ENCODE measurements around the gene NPBWR2.
"Not testable (repeated sequence)": the region's sequence is repeated elsewhere in the genome, so short reads cannot be mapped to it uniquely, and the experiment has no call there.

The NPBWR2 gene

DNA sequence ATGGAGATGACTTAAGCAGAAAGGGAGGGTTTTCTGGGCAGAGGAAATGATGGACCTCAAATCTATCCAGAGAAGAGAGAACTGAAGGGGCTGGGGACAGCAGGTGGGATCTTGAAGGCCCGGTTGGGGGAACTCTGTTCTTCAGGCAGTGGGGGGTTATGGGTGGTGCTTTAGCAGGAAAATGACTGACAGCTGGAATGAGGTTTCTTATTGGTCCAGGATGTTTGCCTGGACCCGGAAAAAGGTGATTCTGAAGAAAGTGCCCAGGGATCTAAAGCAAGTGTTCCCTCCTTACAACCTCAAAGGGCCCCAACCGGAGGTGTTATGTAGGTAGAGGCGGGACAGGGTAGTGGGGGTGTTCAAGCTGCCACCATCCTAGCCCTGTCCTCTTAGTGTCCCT lies 11.9 kb downstream of the NPBWR2 start:
- H3K9me3 ChIP-seq (ENCODE audit: control insufficient read depth, insufficient read depth, low read length): no peaks in the 10 kb centered on the region
- no peak overlapping the region for H3K9ac ChIP-seq (ENCODE audit: low read depth, low read length)
- no peaks in the 10 kb centered on the region for H3K36me3 ChIP-seq (ENCODE audit: insufficient read depth, low read length)
- H3K4me1 ChIP-seq (ENCODE audit: insufficient read depth, low read length): peaks cover 6% of the 10 kb centered on the region

DNA sequence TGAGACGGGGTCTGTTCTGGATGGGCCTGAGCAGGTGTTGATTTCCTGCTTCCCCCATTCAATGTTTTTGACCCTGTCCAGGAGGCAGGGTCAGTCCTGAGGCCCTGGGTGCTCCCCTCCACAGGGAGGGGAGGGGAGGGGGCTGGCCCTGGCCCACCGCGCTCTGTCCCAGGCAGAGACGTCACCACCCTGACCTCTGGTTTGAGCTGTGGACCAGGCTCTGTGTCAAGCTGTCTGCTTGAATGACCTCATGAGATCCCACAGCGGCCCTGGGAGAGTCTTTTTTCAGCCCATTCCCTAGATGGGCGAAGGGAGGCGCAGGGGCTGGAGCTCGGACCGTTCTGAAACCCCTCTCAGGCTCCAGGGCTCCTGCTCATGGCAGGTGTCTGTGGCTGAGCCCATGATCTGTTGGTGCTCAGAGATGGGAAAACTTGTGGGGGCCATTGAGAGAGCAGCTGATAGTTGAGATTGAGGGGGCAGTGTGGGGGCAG lies 14.3 kb downstream of the NPBWR2 start:
- Histone ChIP-seq H3K4me1 (ENCODE audit: insufficient read depth, low read length) (peaks cover 6% of the 10 kb centered on the region), H3K36me3 (ENCODE audit: insufficient read depth, low read length) (no peaks in the 10 kb centered on the region), H3K9ac (ENCODE audit: low read depth, low read length) (no peak overlapping the region), H3K9me3 (ENCODE audit: control insufficient read depth, insufficient read depth, low read length) (no peaks in the 10 kb centered on the region)

DNA sequence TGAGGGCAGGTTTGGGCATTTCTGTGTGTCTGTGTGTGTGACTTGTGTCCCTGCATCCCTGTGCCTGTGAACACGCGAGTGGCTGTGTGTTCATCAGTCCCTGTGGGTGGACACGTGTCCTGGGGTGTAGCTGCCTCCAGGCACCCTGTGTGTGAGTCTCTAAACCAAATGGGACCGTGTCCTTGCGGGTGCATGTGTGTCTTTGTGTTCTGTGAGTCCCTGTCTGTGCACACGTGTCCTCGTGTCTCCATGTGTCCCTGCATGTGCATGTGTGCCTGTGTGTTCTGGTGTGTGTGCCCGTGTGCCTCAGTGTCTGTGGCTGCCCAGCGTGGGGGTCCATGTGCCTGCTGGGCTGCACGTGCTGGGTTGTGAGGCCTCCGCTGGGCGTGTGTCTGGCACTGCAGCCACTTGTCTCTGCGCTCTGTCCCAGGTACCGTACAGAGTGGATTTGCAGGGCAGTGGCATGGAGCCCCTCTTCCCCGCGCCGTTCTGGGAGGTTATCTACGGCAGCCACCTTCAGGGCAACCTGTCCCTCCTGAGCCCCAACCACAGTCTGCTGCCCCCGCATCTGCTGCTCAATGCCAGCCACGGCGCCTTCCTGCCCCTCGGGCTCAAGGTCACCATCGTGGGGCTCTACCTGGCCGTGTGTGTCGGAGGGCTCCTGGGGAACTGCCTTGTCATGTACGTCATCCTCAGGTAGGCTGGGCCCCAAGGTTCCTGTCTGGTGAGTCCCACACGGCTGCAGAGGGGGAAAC lies 14.9 kb downstream of the NPBWR2 start:
- H3K9ac ChIP-seq (ENCODE audit: low read depth, low read length): no peak overlapping the region
- H3K4me1 ChIP-seq (ENCODE audit: insufficient read depth, low read length): peaks cover 6% of the 10 kb centered on the region
- H3K9me3 ChIP-seq (ENCODE audit: control insufficient read depth, insufficient read depth, low read length): no peaks in the 10 kb centered on the region
- no peaks in the 10 kb centered on the region for H3K36me3 ChIP-seq (ENCODE audit: insufficient read depth, low read length)

DNA sequence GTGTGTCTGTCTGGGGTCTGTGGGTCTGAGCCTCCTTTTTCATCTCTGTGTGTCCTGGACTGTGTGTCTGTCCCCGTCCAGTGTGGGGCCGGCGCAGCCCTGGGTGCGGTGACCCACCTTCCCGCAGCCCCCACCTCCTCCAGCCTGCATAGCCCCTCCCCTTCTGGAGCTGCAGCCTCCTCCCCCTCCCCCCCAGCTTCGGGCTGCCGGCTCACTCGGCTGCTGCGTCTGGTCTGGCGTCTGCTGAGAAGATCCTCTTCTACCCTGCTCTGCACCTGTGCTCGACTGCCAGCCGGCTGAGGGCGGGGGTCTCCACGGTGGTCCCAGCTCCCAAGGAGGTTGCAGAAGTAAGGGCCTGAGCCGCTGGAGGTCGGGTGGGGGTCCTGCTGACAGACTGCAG lies 15.6 kb downstream of the NPBWR2 start:
- peaks cover 6% of the 10 kb centered on the region for H3K4me1 ChIP-seq (ENCODE audit: insufficient read depth, low read length)
- no peaks in the 10 kb centered on the region for H3K9me3 ChIP-seq (ENCODE audit: control insufficient read depth, insufficient read depth, low read length)
- H3K36me3 ChIP-seq (ENCODE audit: insufficient read depth, low read length): no peaks in the 10 kb centered on the region
- H3K9ac ChIP-seq (ENCODE audit: low read depth, low read length): no peak overlapping the region

DNA sequence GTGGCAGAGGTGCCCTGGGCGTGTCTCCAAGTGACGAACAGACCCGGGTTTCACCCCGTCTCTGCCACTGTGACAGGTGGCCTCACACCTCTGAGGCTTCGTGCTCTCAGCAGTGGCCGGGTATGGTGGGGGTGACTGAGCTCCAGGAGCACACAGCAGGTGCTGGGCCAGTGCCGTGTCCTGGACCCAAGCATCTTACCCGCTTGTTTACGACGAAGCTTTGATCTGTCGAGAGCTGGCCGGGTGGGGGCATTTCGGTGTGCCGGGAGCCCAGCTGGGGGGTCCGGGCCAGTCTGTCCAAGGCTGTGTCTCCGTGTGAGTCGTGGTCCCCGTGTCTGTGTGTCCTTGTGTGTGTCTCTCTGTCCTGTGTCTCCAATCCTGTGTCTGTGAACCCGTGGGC lies 16.0 kb downstream of the NPBWR2 start:
- peaks cover 6% of the 10 kb centered on the region for H3K4me1 ChIP-seq (ENCODE audit: insufficient read depth, low read length)
- no peaks in the 10 kb centered on the region for H3K9me3 ChIP-seq (ENCODE audit: control insufficient read depth, insufficient read depth, low read length)
- H3K9ac ChIP-seq (ENCODE audit: low read depth, low read length): no peak overlapping the region
- no peaks in the 10 kb centered on the region for H3K36me3 ChIP-seq (ENCODE audit: insufficient read depth, low read length)

DNA sequence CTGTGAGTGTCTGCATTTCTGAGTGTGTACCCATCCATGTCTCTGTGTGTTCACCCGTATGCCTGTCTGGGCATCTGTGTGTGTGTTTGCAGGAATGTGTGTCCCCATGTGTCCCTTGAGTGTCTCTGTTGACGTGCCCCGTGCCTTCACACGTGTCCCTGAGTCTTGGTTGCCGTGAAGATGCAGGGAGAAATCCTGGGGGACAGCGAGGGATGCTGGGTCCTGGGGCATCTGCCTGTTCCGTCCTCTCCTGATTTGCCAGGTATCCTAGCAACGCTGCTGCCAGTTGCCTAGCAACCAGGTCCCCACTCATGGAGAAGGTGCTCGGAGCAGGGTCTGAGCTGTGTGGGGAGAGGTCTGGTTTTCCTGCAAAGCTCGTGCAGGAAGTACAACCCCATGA lies 17.2 kb downstream of the NPBWR2 start:
- Histone ChIP-seq H3K36me3 (ENCODE audit: insufficient read depth, low read length) (no peaks in the 10 kb centered on the region), H3K9ac (ENCODE audit: low read depth, low read length) (no peak overlapping the region), H3K9me3 (ENCODE audit: control insufficient read depth, insufficient read depth, low read length) (no peaks in the 10 kb centered on the region), H3K4me1 (ENCODE audit: insufficient read depth, low read length) (peaks cover 6% of the 10 kb centered on the region)

DNA sequence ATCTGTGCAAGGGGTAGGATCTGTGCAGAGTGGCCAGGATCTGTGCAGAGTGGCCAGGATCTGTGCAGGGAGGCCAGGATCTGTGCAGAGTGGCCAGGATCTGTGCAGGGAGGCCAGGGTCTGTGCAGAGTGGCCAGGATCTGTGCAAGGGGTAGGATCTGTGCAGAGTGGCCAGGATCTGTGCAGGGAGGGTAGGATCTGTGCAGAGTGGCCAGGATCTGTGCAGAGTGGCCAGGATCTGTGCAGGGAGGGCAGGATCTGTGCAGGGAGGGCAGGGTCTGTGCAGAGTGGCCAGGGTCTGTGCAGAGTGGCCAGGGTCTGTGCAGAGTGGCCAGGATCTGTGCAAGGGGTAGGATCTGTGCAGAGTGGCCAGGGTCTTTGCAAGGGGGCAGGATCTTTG lies 18.8 kb downstream of the NPBWR2 start:
- not testable (repeated sequence) for H3K4me1 ChIP-seq (ENCODE audit: insufficient read depth, low read length); H3K9me3 ChIP-seq (ENCODE audit: control insufficient read depth, insufficient read depth, low read length); H3K9ac ChIP-seq (ENCODE audit: low read depth, low read length); H3K36me3 ChIP-seq (ENCODE audit: insufficient read depth, low read length)

- H3K9me3 ChIP-seq (ENCODE audit: control insufficient read depth, insufficient read depth, low read length); H3K36me3 ChIP-seq (ENCODE audit: insufficient read depth, low read length); H3K4me1 ChIP-seq (ENCODE audit: insufficient read depth, low read length); H3K9ac ChIP-seq (ENCODE audit: low read depth, low read length): not testable (repeated sequence)
These were observed 20.0 kb downstream of the NPBWR2 start for GRCh38 chr20:64087226-64087825.

DNA sequence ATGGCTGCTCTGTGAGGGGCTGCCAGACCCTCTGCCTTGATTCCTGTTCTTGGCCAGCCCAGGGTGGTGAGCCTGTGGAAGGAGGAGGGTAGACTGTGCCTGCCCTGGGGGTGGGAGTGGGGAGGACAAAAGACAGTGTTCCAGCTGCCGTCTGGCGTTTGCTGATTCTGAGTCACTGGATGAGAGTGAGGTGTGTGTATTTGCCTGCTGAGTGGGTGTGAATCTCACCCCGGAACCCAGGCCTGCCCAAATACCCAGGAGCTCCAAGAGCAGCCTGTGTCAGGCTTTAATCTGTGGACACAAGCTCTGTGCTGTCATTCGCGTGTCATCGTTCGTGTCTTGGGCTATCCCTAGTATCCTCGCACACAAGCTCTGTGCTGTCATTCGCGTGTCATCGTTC lies 20.6 kb downstream of the NPBWR2 start:
- no peak overlapping the region for H3K9ac ChIP-seq (ENCODE audit: low read depth, low read length)

GRCh38 chr20:64084685-64085152 lies 22.6 kb downstream of the NPBWR2 start:
- H3K4me1 ChIP-seq (ENCODE audit: insufficient read depth, low read length): peaks cover 9% of the 10 kb centered on the region; the same call in 1 of the 2 replicates
- H3K9ac ChIP-seq (ENCODE audit: low read depth, low read length): peak overlapping the region; percentile 61
- H3K9me3 ChIP-seq (ENCODE audit: control insufficient read depth, insufficient read depth, low read length): no peaks in the 10 kb centered on the region
- H3K36me3 ChIP-seq (ENCODE audit: insufficient read depth, low read length): no peaks in the 10 kb centered on the region

More for the DNA sequence above, 20.6 kb downstream of the NPBWR2 start:
- Histone ChIP-seq H3K4me1 (ENCODE audit: insufficient read depth, low read length) (peaks cover 9% of the 10 kb centered on the region; the same call in 1 of the 2 replicates), H3K36me3 (ENCODE audit: insufficient read depth, low read length) (no peaks in the 10 kb centered on the region), H3K9me3 (ENCODE audit: control insufficient read depth, insufficient read depth, low read length) (no peaks in the 10 kb centered on the region)

DNA sequence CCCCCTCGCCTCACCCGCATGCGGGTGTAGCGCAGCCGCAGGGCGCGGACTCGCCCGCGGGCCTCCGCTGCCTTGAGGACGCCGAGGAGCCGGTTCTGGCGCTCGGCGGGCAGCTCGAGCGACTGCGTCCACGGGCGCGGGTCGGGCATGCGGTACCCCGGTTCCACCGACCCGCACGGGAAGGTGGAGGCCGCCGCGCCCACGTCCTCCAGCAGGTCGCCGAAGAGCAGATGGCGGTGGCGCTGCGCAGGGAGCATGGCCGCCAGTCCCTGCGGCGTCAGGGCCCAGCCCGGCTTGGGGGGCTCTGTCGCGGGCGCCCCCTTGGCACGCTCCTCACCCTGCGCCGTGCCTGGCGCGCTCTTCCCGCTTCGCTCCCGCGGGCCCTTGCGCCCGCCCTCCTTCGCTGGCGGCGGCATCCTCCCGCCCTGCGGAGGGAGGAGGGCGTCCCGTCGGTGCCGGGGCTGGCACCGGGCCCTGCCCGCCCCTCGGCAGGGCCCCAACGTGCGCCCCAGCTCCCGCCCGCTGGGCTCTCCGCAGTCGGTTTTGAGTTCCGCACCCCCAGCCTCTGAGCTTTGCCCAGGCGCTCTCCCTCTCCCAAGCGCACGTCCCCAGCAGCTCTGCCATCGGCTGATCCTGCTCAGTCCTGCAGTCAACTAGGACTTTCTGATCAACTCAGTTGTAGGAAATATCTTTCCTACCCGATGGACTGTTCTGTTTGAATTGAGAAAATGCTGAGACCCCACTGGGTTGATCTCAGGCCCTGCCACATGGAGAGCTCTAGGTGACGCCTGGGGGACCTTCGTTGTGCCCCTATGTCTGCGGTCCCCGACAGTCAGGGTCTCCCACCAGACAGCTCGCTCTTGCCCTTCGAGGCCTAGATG lies 23.3 kb downstream of the NPBWR2 start, which contains the start of gene LKAAEAR1:
Gene LKAAEAR1 (minus strand): TSS at position 595 of the 881 bp plus-strand sequence. CDS start 179 bp downstream, at position 416.
- Histone ChIP-seq H3K9ac (ENCODE audit: low read depth, low read length) (peak within 1 kb of the TSS; percentile 61), H3K9me3 (ENCODE audit: control insufficient read depth, insufficient read depth, low read length) (no peaks in the 10 kb centered on the region), H3K4me1 (ENCODE audit: insufficient read depth, low read length) (peaks cover 9% of the 10 kb centered on the region; the same call in 1 of the 2 replicates), H3K36me3 (ENCODE audit: insufficient read depth, low read length) (no peaks in the 10 kb centered on the region)

DNA sequence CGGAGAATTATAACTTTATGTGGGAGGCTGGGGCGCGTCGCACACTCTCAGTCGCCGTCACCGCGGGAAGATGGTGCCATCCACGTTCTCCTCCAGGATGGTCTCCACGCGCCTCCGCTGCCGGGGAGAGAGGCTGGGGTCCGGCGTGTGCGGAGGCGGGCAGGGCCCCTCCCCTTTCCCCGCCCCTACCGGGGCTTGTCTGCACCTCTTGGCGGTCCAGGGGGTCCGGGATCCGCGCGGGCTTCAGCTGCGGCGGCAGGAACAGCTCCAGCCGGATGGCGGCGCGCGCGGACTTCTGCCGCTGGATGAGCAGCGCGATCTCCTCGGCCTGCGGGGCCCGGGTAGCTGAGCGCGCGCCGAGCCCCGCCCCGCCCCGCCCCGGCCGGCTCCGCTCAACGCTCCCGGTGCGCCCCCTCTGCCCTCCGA lies 24.0 kb downstream of the NPBWR2 start:
- H3K36me3 ChIP-seq (ENCODE audit: insufficient read depth, low read length): no peaks in the 10 kb centered on the region
- H3K9ac ChIP-seq (ENCODE audit: low read depth, low read length): peak overlapping the region; percentile 61
- peaks cover 9% of the 10 kb centered on the region; the same call in 1 of the 2 replicates for H3K4me1 ChIP-seq (ENCODE audit: insufficient read depth, low read length)

GRCh38 chr20:64082820-64083377 lies 24.5 kb downstream of the NPBWR2 start:
- Histone ChIP-seq H3K9ac (ENCODE audit: low read depth, low read length) (peak overlapping the region; percentile 50; the same call in 1 of the 2 replicates), H3K36me3 (ENCODE audit: insufficient read depth, low read length) (no peaks in the 10 kb centered on the region), H3K4me1 (ENCODE audit: insufficient read depth, low read length) (peaks cover 9% of the 10 kb centered on the region; the same call in 1 of the 2 replicates), H3K9me3 (ENCODE audit: control insufficient read depth, insufficient read depth, low read length) (no peaks in the 10 kb centered on the region)

More for the DNA sequence above, 24.0 kb downstream of the NPBWR2 start:
- no peaks in the 10 kb centered on the region for H3K9me3 ChIP-seq (ENCODE audit: control insufficient read depth, insufficient read depth, low read length)

Data from ES-I3 (cell line).